HG03432 (cell line): ENCODE measurements around the gene LRRC42.

ENCODE experiments used
- ATAC-seq: cut with Tn5 transposase; IDR thresholded peaks from one replicate; pipeline ENCODE4 v1.9.1; 2021; ENCODE audit warnings: mild to moderate bottlenecking, moderate library complexity; ENCODE audit not compliant: unreplicated experiment

LRRC42 gene, protein sequence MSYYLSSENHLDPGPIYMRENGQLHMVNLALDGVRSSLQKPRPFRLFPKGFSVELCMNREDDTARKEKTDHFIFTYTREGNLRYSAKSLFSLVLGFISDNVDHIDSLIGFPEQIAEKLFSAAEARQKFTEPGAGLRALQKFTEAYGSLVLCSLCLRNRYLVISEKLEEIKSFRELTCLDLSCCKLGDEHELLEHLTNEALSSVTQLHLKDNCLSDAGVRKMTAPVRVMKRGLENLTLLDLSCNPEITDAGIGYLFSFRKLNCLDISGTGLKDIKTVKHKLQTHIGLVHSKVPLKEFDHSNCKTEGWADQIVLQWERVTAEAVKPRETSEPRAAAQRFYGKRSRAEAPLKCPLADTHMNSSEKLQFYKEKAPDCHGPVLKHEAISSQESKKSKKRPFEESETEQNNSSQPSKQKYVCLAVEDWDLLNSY

GRCh38 chr1:53946252-53947171 is at the start of gene LRRC42:
LRRC42 (plus strand) TSS chr1:53946350; CDS start chr1:53952000, 5,650 bp downstream.
- ATAC-seq: peak; percentile 75

- no peak for ATAC-seq
Observed at GRCh38 chr1:53896635-53897229, 49.4 kb upstream of the LRRC42 start.

- ATAC-seq: peak; percentile 45
Observed at GRCh38 chr1:53899206-53899628, 46.9 kb upstream of the LRRC42 start.

GRCh38 chr1:53899708-53900107 is 46.4 kb upstream of the LRRC42 start:
- no peak for ATAC-seq

- ATAC-seq: no peak
Observed at GRCh38 chr1:53902235-53903138, 43.7 kb upstream of the LRRC42 start.

DNA sequence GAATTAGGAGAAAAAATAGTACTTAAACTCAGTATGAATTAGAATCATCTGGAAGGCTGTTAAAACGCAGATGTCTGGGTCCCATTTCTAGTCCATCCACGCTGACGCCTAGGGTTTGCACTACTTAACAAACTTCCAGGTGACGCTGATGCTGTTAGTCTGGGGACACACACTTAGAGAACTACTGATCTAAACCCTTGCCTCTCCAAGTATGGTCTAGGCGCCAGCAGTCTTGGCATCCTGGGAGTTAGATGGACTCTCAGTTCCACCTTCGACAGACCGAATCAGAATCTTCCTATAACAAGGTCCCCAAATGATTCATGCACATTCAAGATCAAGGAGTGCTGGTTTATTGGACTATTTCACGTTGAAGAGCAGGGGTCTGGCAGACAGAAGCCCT is 40.6 kb upstream of the LRRC42 start:
- ATAC-seq: no peak

DNA sequence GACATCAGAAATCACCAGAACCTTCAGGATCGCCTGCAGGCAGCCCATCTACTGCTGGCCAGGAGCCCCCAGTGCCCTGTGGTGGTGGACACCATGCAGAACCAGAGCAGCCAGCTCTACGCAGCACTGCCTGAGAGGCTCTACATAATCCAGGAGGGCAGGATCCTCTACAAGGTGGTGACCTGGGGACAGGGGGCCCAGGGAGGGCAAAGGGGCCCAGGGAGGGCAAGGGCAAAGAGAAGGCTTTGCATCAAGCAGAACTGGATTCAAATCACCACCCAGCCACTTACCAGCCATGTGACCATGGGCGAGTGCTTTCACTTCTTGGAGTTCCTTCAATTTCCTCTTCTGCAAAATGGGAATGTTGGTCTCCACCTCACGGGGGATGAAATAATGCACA is 40.0 kb upstream of the LRRC42 start:
- no peak for ATAC-seq

GRCh38 chr1:53909946-53910345 is 36.2 kb upstream of the LRRC42 start:
- ATAC-seq: no peak

- ATAC-seq: no peak
Observed at GRCh38 chr1:53911442-53911841, 34.7 kb upstream of the LRRC42 start.

DNA sequence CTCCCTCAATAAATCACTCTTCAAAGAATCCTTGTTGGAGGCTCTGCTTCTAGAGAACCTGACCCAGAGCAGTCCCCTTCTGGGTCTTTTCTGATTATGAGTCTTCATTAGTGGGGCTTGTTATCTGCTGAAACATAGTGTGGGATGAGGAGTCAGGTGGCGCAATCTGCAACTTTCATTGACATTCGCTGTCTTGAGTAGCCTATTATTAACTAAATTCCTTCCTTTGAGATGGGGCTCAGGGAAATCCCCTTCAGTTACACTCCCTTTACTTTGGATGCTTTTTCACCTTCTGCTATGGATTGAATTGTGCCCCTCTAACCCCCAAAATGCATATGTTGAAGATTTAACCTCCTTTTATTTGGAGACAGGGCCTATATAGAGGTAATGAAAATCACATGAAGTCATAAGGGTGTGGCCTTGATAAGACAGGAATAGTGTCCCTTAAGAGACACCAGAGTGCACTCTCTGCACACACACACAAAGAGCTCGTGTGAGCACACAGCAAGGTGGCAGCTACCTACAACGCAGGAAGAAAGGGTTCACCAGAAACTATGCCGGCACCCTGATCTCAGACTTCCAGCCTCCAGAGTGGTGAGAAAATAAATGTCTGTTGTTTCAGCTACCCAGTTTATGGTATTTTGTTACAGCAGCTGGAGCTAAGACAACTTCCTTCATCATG is 32.7 kb upstream of the LRRC42 start:
- ATAC-seq: no peak

- no peak for ATAC-seq
Observed at GRCh38 chr1:53918343-53918742, 27.8 kb upstream of the LRRC42 start.

DNA sequence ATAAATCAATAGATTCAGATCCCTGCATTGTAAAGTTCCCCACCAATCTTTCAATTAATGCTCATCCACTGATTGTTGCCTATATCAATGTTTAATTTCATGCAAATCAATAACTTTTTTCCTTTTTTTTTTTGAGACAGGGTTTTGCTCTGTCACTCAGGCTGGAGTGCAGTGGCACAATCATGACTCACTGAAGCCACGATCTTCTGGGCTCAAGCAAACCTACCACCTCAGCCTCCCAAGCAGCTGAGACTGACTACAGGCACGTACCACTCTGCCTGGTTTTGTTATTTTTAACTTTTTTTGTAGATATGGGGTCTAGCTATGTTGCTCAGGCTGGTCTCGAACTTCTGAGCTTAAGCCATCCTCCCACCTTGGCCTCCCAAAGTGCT is 26.5 kb upstream of the LRRC42 start:
- ATAC-seq: no peak

DNA sequence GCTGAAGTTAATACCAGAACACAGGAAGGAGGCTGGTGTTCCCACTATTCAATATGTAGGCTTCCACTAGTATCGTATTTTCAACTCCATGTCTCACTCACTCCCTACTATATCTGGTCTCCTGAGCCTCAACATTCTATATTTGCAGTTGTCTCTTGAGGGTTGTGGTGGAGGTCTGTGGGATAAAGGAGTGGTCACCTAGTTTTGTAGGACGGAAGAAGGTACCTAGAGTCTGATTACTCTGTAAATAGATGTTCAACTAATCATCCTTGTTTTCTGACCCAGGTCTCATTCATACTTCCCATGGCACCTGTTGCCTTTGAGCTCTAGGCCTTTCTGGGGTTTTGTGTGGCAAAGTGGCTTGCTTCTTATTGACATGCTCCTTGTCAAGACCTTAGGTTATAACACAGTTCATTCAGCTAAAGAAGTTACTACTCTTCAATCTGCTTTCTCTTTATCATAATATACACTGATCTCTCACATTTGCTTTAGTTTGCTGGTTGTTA is 18.7 kb upstream of the LRRC42 start:
- no peak for ATAC-seq

- ATAC-seq: no peak
Observed at GRCh38 chr1:53929246-53929960, 16.7 kb upstream of the LRRC42 start.

DNA sequence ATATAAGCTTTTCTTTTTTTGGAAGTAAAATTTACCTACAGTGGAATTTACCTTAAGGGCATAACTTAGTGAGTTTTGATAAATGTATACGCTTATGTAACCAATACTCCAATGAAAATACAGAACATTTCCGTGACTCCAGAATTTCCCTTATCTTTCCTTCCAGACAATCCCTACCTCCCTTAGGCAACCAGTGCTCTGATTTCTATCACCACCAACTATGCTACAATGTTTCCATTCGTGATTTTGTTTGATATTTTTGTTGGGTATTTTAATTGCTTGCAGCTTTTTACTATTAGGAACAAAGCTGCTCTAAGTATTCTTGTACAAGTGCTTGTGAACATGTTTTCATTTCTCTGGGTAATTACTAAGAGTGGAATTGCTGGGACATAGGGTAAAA is 15.2 kb upstream of the LRRC42 start:
- ATAC-seq: no peak

GRCh38 chr1:53931523-53931922 is 14.6 kb upstream of the LRRC42 start:
- no peak for ATAC-seq

- no peak for ATAC-seq
Observed at GRCh38 chr1:53934170-53934765, 11.9 kb upstream of the LRRC42 start.

DNA sequence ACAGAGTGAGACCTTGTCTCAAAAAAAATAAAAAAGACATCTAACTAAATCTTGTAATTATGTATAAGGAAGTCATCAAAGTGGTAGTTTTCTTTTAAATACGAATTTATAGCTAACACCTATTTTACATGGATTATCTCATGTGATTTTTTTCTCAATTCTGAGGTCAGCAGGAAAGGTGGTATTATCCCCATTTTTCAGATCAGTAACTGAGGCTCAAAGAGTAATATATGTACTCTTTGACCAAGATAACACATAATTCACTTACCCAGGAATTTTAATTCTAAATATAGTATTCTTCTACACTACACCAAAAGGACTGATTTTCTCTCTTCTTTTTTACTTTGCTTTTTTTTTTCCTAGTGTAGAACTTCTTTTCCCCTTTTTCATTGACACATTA is 9.7 kb upstream of the LRRC42 start:
- no peak for ATAC-seq
